GM19468 (cell line): Measurements from ENCODE around the gene AAR2.

Source experiments
- ATAC-seq: cut with Tn5 transposase; IDR thresholded peaks from one replicate; pipeline ENCODE4 v1.9.1; 2021; ENCODE audit warnings: mild to moderate bottlenecking, moderate library complexity, moderate number of reproducible peaks; ENCODE audit not compliant: unreplicated experiment; ENCODE audit errors: extremely low read depth

The AAR2 gene

GRCh38 chr20:36216314-36217025 lies 19.8 kb upstream of the AAR2 start:
- ATAC-seq, result no peak

DNA sequence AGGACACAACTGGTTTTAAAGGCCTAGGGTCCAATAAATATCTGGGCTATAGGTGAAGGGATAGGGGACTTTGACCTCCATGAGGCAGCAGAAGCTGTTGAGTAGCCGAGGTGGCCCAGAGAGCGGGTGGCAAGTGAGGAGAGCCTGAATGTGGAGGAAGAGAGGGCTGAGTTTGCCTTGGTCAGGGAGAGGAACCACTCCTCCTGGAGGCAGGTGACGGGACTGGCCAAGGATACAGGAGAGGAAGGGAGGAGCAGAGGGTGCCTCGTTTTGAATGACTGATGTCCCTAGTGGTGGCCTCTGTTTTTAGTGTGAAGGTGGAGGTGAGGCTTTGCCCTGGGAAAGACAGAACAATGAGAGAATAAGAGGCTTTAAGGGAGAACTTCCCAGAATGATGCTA lies 19.1 kb upstream of the AAR2 start:
- ATAC-seq, result no peak

- ATAC-seq, result no peak
Observed at GRCh38 chr20:36218380-36219064, 17.8 kb upstream of the AAR2 start.

DNA sequence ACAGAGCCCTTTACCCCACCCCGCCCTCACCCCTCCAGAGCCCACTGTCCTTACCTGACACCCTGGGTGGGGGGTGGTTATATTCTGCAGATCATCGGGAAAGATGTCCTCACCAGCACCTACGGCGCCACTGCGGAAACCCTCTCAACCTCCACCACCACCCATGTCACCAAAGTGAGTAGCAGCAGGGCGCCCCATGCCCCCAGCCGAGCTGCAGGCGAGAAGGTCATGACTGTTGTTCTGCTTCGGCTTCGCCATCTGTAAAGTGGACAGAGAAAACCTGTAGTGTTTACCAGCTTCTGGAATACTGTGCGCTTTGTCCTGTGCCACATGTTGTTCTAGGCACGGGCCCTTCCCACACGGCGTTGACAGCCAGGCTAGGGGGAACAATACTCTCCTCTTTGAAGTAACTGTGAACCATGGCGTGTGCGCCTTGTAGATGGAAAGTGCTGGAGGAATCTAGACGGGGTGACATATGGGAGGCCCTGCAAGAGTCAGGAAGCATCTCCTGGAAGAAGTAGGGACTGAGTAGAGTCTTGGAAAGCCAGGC lies 16.5 kb upstream of the AAR2 start:
- no peak for ATAC-seq

DNA sequence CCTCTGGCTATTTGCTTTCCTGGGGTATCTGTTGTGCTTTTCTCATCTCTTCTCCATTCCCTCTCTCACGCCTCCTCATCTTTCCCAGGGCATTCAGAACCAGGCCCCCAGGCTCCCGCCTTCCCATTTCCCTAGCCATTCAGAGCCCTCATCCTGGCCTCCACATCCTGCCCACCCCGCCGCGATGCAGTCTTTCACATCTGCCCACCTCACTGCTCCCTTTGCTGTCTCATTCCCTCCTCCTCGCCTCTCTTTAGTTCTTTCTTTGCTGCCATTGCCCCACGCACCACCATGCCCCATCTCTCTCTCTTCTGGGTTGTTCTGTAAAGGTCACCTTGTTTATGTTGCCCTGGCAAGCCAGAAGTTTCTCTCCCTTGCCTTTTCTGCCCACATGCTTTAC lies 10.6 kb upstream of the AAR2 start:
- ATAC-seq, result no peak

DNA sequence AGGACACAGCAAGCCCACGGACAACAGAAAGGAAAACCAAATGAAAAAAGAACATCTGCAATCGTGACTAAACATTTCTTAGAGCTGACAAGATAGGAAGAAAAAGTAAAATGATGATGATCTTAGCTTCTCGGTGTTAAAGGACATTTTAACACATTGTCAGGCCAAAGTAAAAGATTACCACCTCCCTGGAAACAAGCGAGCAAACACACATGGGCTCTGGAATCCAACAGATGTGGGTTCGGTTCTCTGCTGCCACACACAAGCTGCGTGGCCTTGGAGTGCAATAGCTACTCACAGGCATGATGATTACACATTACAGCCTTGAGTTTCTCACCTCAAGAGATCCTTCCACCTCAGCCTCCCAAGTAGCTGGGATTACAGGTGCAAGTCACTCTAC lies 7.5 kb upstream of the AAR2 start:
- no peak for ATAC-seq

- ATAC-seq, result no peak
Observed at GRCh38 chr20:36230019-36230418, 6.3 kb upstream of the AAR2 start.

DNA sequence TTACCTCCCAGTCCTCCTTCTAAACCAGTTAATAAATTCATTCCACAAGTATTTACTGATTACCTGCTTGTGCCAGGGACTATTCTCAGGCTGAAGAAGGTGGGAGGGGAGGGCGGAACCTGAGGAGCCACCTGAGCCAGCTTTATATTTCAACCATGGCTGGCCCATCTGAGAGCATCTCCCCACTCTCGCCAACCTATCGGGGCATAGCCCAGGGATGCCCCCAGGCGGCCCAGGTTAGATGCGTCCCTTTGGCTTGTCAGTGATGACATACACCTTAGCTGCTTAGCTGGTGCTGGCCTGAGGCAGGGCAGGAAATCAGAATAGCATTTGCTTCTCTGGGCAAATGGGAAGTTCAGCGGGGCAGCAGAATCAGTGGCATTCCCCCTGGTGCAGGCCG lies 4.9 kb upstream of the AAR2 start:
- no peak for ATAC-seq

GRCh38 chr20:36234771-36235320 lies 1.4 kb upstream of the AAR2 start:
- no peak for ATAC-seq

- no peak for ATAC-seq
Observed at GRCh38 chr20:36236786-36237121, 476 bp downstream of the AAR2 start.

GRCh38 chr20:36237477-36237876 lies 1.2 kb downstream of the AAR2 start:
- no peak for ATAC-seq

- ATAC-seq, result no peak
Observed at GRCh38 chr20:36238153-36238552, 1.9 kb downstream of the AAR2 start.

DNA sequence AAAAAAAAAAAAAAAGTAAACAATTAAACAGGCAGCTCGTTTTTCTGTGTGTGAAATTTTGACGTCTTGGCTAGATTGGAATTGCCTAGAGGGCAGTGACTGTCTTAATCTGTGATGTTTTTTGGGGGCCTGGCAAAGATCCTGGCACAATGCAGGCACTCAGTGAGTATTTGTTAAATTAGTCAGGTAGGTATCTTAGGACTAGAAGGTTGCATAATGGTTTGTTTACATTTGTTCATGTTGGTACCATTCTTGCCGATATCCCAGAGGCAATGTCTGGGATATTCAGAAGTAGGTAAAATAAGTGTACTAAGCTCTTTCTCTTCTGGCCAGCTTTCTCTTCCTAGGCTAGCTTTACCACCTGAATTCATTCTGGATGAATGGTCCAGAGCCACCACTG lies 2.5 kb downstream of the AAR2 start:
- ATAC-seq, result no peak

DNA sequence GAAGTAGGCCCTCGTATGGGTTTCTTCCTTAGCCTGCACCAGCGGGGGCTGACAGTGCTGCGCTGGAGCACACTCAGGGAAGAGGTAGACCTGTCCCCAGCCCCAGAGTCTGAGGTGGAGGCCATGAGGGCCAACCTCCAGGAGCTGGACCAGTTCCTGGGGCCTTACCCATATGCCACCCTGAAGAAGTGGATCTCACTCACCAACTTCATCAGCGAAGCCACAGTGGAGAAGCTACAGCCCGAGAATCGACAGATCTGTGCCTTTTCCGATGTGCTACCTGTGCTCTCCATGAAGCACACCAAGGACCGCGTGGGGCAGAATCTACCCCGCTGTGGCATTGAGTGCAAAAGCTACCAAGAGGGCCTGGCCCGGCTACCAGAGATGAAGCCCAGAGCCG lies 3.8 kb downstream of the AAR2 start:
- ATAC-seq, result no peak

DNA sequence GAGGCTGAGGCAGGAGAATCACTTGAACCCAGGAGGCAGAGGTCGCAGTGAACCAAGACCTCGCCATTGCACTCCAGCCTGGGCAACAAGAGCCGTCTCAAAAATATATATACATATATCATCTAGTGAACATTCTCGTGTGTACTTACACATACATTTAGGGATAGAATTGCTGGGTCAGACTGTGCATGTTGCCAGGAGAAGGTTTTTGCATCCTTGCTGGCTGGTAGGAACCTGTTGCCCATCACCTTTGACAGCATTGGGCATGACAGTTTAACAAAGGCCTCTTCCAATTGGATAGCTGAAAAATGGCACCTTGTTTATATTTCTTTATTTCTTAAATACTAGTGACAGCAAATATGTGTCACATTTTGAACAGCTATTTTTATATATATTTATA lies 5.4 kb downstream of the AAR2 start:
- no peak for ATAC-seq

- ATAC-seq, result no peak
Observed at GRCh38 chr20:36243726-36244125, 7.4 kb downstream of the AAR2 start.

- ATAC-seq, result no peak
Observed at GRCh38 chr20:36246401-36246800, 10.1 kb downstream of the AAR2 start.

DNA sequence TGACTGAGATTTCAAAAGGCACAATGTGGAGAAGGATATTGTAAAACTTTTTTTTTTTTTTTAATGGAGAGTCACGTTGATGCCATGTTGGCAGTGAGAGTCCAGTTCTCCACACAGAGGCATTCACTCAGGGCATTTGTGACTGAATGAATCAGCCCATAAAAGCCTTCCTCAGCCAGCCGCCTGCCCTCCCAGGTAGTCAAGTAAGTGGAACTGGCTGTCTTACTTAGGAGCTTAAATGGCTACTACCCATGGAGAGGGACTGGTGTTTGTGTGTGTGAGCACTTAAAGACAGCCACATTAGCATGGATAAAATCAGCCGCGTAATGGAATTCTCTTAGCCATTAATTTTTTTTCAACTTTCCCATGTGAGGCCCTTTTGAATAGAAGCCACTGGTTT lies 12.6 kb downstream of the AAR2 start:
- no peak for ATAC-seq

GRCh38 chr20:36249450-36249849 lies 13.2 kb downstream of the AAR2 start:
- no peak for ATAC-seq

DNA sequence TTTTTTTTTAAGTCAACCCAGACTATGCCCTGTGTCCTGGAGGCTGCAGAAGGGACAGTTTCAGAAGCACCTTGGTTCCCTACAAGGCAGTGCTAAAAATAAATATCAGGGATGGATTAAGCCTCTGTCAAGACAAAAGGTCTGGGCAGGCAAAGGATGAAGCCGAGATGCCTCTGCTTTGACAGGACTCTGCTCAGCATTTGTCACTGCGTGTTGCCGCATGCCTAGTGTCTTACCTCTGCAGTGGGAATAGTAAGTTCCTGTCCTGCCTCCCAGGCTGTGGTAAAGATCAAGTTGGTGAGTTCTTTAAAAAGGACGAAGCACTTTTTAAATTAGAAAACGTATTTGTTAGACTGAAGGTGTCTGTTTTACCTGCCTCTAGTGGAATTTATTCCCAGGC lies 15.1 kb downstream of the AAR2 start:
- ATAC-seq, result no peak

- ATAC-seq, result no peak
Observed at GRCh38 chr20:36252511-36252910, 16.2 kb downstream of the AAR2 start.

- no peak for ATAC-seq
Observed at GRCh38 chr20:36253036-36253435, 16.8 kb downstream of the AAR2 start.
